Tibial nerve (tissue), 4 donors: ENCODE measurements around the gene DDIT3. TPM values are rescaled to one million over a fixed set of nuclear protein-coding genes. Genes with fewer than 3 reads are reported as not detected.

Experiments used
- DNase-seq, 2 donors: peaks; one replicate each; pipeline ENCODE4 v3.0.0-alpha.2; 2019; ENCODE audit warnings: low spot score in 2 of 2
- H3K27ac ChIP-seq, 4 donors: fragments of 200-600 bp; sonication (generic) in 3 of 4; one replicate each; pipeline ENCODE4 v1.5.1; 2017 to 2019; ENCODE audit warnings: mild to moderate bottlenecking in 1 of 4
- H3K27me3 ChIP-seq, 2 donors: fragments of 200-600 bp; sonication (generic) in 1 of 2; one replicate each; pipeline versions ENCODE4 v1.5.1 to v1.6.0; 2017 to 2019
- H3K36me3 ChIP-seq, 3 donors: fragments of 200-600 bp; sonication (generic); one replicate each; pipeline ENCODE4 v1.5.1; 2018 to 2019
- H3K4me1 ChIP-seq, 4 donors: fragments of 200-600 bp; sonication (generic) in 3 of 4; one replicate each; pipeline ENCODE4 v1.5.1; 2017 to 2019
- H3K4me3 ChIP-seq, 4 donors: fragments of 200-600 bp; sonication (generic) in 3 of 4; one replicate each; pipeline ENCODE4 v1.5.1; 2017 to 2019; ENCODE audit warnings: mild to moderate bottlenecking in 1 of 4, moderate library complexity in 1 of 4
- H3K9me3 ChIP-seq, 4 donors: fragments of 200-600 bp; sonication (generic) in 3 of 4; one replicate each; pipeline ENCODE4 v1.5.1; 2017 to 2019
- CTCF ChIP-seq, 5 experiments: fragments of 200-600 bp in 3 of 5; fragments of 450-650 bp in 2 of 5; sonication (generic) in 3 of 5; IDR thresholded peaks; one replicate each; pipeline ENCODE4 v1.5.1; 2016 to 2019; ENCODE audit warnings: antibody characterized with exemption in 5 of 5, mild to moderate bottlenecking in 3 of 5, moderate library complexity in 2 of 5
- EP300 ChIP-seq, 2 donors: sonication (generic); formaldehyde crosslinking; IDR thresholded peaks; one replicate each; pipeline ENCODE4 v1.6.1; 2017; ENCODE audit warnings: antibody characterized with exemption in 2 of 2, mild to moderate bottlenecking in 1 of 2
- POLR2A ChIP-seq, 2 donors: fragments of 450-650 bp; IDR thresholded peaks; one replicate each; pipeline ENCODE4 v1.6.1; 2017; ENCODE audit warnings: antibody characterized with exemption in 2 of 2, mild to moderate bottlenecking in 2 of 2, moderate library complexity in 2 of 2
- WGBS, 2 donors: methylation state at CpG; one replicate each; pipeline ENCODE4 v1.1.5; 2018; 5-methylcytosine and 5-hydroxymethylcytosine counted together
- total RNA-seq, 4 donors: library from RNA; depleted of rRNA; stranded (reverse); fragments of >200 nt; gene quantifications; one replicate each; pipeline ENCODE4 v1.1.0, GENCODE V29; 2016

Gene DDIT3
- total RNA-seq, 4 donors from 2014 or later = 35.2 to 49.2 (median 42.1) TPM

- TF ChIP-seq POLR2A (IDR thresholded peaks at IDR 0.05) = no peak
- no peak for TF ChIP-seq EP300 (IDR thresholded peaks at IDR 0.05)
- TF ChIP-seq CTCF (IDR thresholded peaks at IDR 0.05) = no peak
- no peak for DNase-seq
- Histone ChIP-seq H3K9me3 (no peaks in the 10 kb centered on the region), H3K4me3 (no peak overlapping the region), H3K36me3 (no peaks in the 10 kb centered on the region), H3K27ac (no peak overlapping the region), H3K27me3 (peaks cover 2 to 25% of the 10 kb centered on the region in 2 donors), H3K4me1 (peaks cover 0 to 12% (median 7%) of the 10 kb centered on the region in 4 donors)
- WGBS, 2 donors = 49 to 54% methylated on average over 7 of the region's 7 CpGs
Measured at GRCh38 chr12:57553343-57554202, 33.3 kb upstream of the DDIT3 start.

- peaks cover 0 to 13% (median 7%) of the 10 kb centered on the region in 4 donors for H3K4me1 ChIP-seq
- WGBS, 2 donors = 43 to 55% methylated on average over 6 of the region's 6 CpGs
- H3K4me3 ChIP-seq = no peak overlapping the region
- H3K27me3 ChIP-seq = peaks cover 2 to 28% of the 10 kb centered on the region in 2 donors
- no peaks in the 10 kb centered on the region for H3K36me3 ChIP-seq
- no peaks in the 10 kb centered on the region for H3K9me3 ChIP-seq
- TF ChIP-seq CTCF (IDR thresholded peaks at IDR 0.05) = no peak
- no peak for TF ChIP-seq POLR2A (IDR thresholded peaks at IDR 0.05)
- TF ChIP-seq EP300 (IDR thresholded peaks at IDR 0.05) = no peak
- DNase-seq = no peak
- H3K27ac ChIP-seq = no peak overlapping the region
Measured at GRCh38 chr12:57552835-57553313, 32.6 kb upstream of the DDIT3 start.

- DNase-seq = no peak
- Histone ChIP-seq H3K4me3 (no peak overlapping the region), H3K27ac (no peak overlapping the region), H3K4me1 (peaks cover 0 to 17% (median 7%) of the 10 kb centered on the region in 4 donors), H3K27me3 (peaks cover 2 to 28% of the 10 kb centered on the region in 2 donors), H3K9me3 (no peaks in the 10 kb centered on the region), H3K36me3 (no peaks in the 10 kb centered on the region)
- TF ChIP-seq CTCF (IDR thresholded peaks at IDR 0.05) (no peak), POLR2A (IDR thresholded peaks at IDR 0.05) (no peak), EP300 (IDR thresholded peaks at IDR 0.05) (no peak)
- WGBS, 2 donors = 78 to 80% methylated on average over 2 of the region's 2 CpGs
Measured at GRCh38 chr12:57552306-57552651, 32.0 kb upstream of the DDIT3 start.

GRCh38 chr12:57551637-57552305 is 31.5 kb upstream of the DDIT3 start:
- WGBS, 2 donors = 64 to 72% methylated on average over 3 of the region's 3 CpGs
- Histone ChIP-seq H3K27me3 (peaks cover 2 to 28% of the 10 kb centered on the region in 2 donors), H3K4me3 (no peak overlapping the region), H3K4me1 (peaks cover 0 to 18% (median 7%) of the 10 kb centered on the region in 4 donors), H3K27ac (peak overlapping the region in 1 of 4 donors; percentile 2), H3K36me3 (no peaks in the 10 kb centered on the region), H3K9me3 (no peaks in the 10 kb centered on the region)
- TF ChIP-seq EP300 (IDR thresholded peaks at IDR 0.05) (no peak), CTCF (IDR thresholded peaks at IDR 0.05) (no peak), POLR2A (IDR thresholded peaks at IDR 0.05) (no peak)
- no peak for DNase-seq
